WTC11 (cell line): ENCODE measurements around the gene MRPS27. TPM values are rescaled to one million over a fixed set of nuclear protein-coding genes. Genes with fewer than 3 reads are reported as not detected.

Experiments
- ATAC-seq: fragments of 200-7000 bp; cut with Tn5 transposase; 2 replicates; pipeline ENCODE4 v1.10.0; 2021; ENCODE audit warnings: mild to moderate bottlenecking, moderate library complexity
- Bru-seq: library from RNA; stranded (reverse); fragments of 400-500 nt; gene quantifications from one replicate; lab custom pipeline; 2021; lab: Mats Ljungman, UMichigan
- CTCF ChIA-PET: fragments of 300-600 bp; sonication (Branson Sonifier 250); formaldehyde crosslinking; loops from one replicate; lab custom pipeline; 2021; ENCODE audit warnings: antibody characterized with exemption; lab: Charles Lee
- POLR2A ChIA-PET: fragments of 350-600 bp; sonication (Branson Sonifier 250); formaldehyde crosslinking; loops from one replicate; lab custom pipeline; 2021; ENCODE audit warnings: antibody characterized with exemption; lab: Charles Lee
- DNase-seq: peaks from one replicate; pipeline ENCODE4 v3.0.0; 2021; ENCODE audit warnings: low spot score
- H3K27ac Mint-ChIP-seq: 2 replicates; pipeline ENCODE4 v1.8.0; 2021; ENCODE audit warnings: mixed read lengths
- H3K27me3 Mint-ChIP-seq: 2 replicates; pipeline ENCODE4 v1.8.0; 2021; ENCODE audit warnings: low read depth, mild to moderate bottlenecking, moderate library complexity, mixed read lengths
- H3K36me3 Mint-ChIP-seq: 2 replicates; pipeline ENCODE4 v1.8.0; 2021; ENCODE audit warnings: mixed read lengths
- H3K4me1 Mint-ChIP-seq: 2 replicates; pipeline ENCODE4 v1.8.0; 2022; ENCODE audit warnings: mixed read lengths
- H3K4me3 Mint-ChIP-seq: 2 replicates; pipeline ENCODE4 v1.8.0; 2021; ENCODE audit warnings: mild to moderate bottlenecking, moderate library complexity, mixed read lengths
- H3K9me3 Mint-ChIP-seq: 2 replicates; pipeline ENCODE4 v1.8.0; 2021; ENCODE audit warnings: mixed read lengths
- AR ChIP-seq: fragments of 250-450 bp; sonication (Bioruptor Pico); IDR thresholded peaks from 2 replicates; pipeline ENCODE4 v1.9.0; 2021; ENCODE audit warnings: mild to moderate bottlenecking
- ATF2 ChIP-seq: sonication (generic); formaldehyde crosslinking; IDR thresholded peaks from 2 replicates; pipeline ENCODE4 v1.8.1; 2022; ENCODE audit warnings: low read depth, missing genetic modification reagents, borderline replicate concordance
- ATF3 ChIP-seq: sonication (generic); formaldehyde crosslinking; conservative IDR thresholded peaks from 2 replicates; pipeline ENCODE4 v1.8.1; 2022; ENCODE audit warnings: mild to moderate bottlenecking, missing genetic modification reagents
- ATF6 ChIP-seq: sonication (generic); formaldehyde crosslinking; IDR thresholded peaks from 2 replicates; pipeline ENCODE4 v1.8.1; 2023; ENCODE audit warnings: mild to moderate bottlenecking, missing genetic modification reagents
- CREB1 ChIP-seq: sonication (generic); formaldehyde crosslinking; IDR thresholded peaks from 2 replicates; pipeline ENCODE4 v1.8.0; 2023; ENCODE audit warnings: mild to moderate bottlenecking, missing genetic modification reagents
- FOXP1 ChIP-seq: sonication (generic); formaldehyde crosslinking; IDR thresholded peaks from 2 replicates; pipeline ENCODE4 v1.8.0; 2022; ENCODE audit warnings: missing genetic modification reagents, mild to moderate bottlenecking, moderate library complexity, borderline replicate concordance
- GTF2I ChIP-seq: fragments of 250-450 bp; sonication (Bioruptor Pico); conservative IDR thresholded peaks from 2 replicates; pipeline ENCODE4 v1.4.0; 2021; ENCODE audit warnings: mild to moderate bottlenecking
- IRF2 ChIP-seq: sonication (generic); formaldehyde crosslinking; IDR thresholded peaks from 2 replicates; pipeline ENCODE4 v1.8.0; 2022; ENCODE audit warnings: low read depth, missing genetic modification reagents, borderline replicate concordance
- JAZF1 ChIP-seq: fragments of 250-450 bp; sonication (Bioruptor Pico); IDR thresholded peaks from 2 replicates; pipeline ENCODE4 v1.9.0; 2021; ENCODE audit warnings: moderate library complexity, mild to moderate bottlenecking, inconsistent platforms
- MAX ChIP-seq: sonication (generic); formaldehyde crosslinking; IDR thresholded peaks from 2 replicates; pipeline ENCODE4 v1.8.0; 2022; ENCODE audit warnings: mild to moderate bottlenecking, missing genetic modification reagents
- NFE2L1 ChIP-seq: sonication (generic); formaldehyde crosslinking; IDR thresholded peaks from 2 replicates; pipeline ENCODE4 v1.8.1; 2023; ENCODE audit warnings: missing genetic modification reagents
- NFYB ChIP-seq: sonication (generic); formaldehyde crosslinking; conservative IDR thresholded peaks from 2 replicates; pipeline ENCODE4 v1.8.0; 2022; ENCODE audit warnings: low read depth, missing genetic modification reagents
- NR3C1 ChIP-seq: sonication (generic); formaldehyde crosslinking; conservative IDR thresholded peaks from 2 replicates; pipeline ENCODE4 v1.8.1; 2023; ENCODE audit warnings: low read depth, mild to moderate bottlenecking, missing genetic modification reagents
- RELA ChIP-seq: sonication (generic); formaldehyde crosslinking; IDR thresholded peaks from 2 replicates; pipeline ENCODE4 v1.8.1; 2022; ENCODE audit warnings: missing genetic modification reagents, mild to moderate bottlenecking, borderline replicate concordance
- USF1 ChIP-seq: sonication (generic); formaldehyde crosslinking; IDR thresholded peaks from 2 replicates; pipeline ENCODE4 v1.8.0; 2022; ENCODE audit warnings: mild to moderate bottlenecking, missing genetic modification reagents
- ZBTB21 ChIP-seq: sonication (generic); formaldehyde crosslinking; IDR thresholded peaks from 2 replicates; pipeline ENCODE4 v1.8.1; 2023; ENCODE audit warnings: mild to moderate bottlenecking, missing genetic modification reagents, borderline replicate concordance
- ZNF263 ChIP-seq: sonication (generic); formaldehyde crosslinking; IDR thresholded peaks from 2 replicates; pipeline ENCODE4 v1.8.1; 2022; ENCODE audit warnings: low read depth, mild to moderate bottlenecking, moderate library complexity, missing genetic modification reagents
- long read RNA-seq, 3 experiments: library from RNA in 1 of 3; library from capped mRNA in 1 of 3; library from polyadenylated mRNA in 1 of 3; unstranded in 2 of 3; stranded (forward) in 1 of 3; transcript quantifications; one replicate each; pipeline ENCODE4 v2.0.0, GENCODE V29; 2021
- total RNA-seq: library from RNA; stranded (reverse); gene quantifications from 3 replicates; pipeline ENCODE4 v1.2.3, GENCODE V29; 2021
- TF ChIP-seq, protein P1 (sequence below): sonication (generic); formaldehyde crosslinking; IDR thresholded peaks from 2 replicates; pipeline ENCODE4 v1.8.1; 2023; ENCODE audit warnings: mild to moderate bottlenecking, moderate library complexity, missing genetic modification reagents
- TF ChIP-seq, protein P2 (sequence below): sonication (generic); formaldehyde crosslinking; IDR thresholded peaks from 2 replicates; pipeline ENCODE4 v1.8.0; 2023; ENCODE audit warnings: missing genetic modification reagents, mild to moderate bottlenecking, borderline replicate concordance

Gene MRPS27
- total RNA-seq (80.1 to 96.9 TPM (median 91.0 TPM) in 3 replicates), Bru-seq, nascent RNA (percentile 87 among the genes with signal in this experiment)
- long read RNA-seq, experiment 1, full-length matches to known transcripts = 490 of 599 reads
- long read RNA-seq, experiment 1, partial matches to known transcripts = 28 of 599 reads
- long read RNA-seq, experiment 1, other reads (novel, unspliced or antisense) = 81 of 599 reads
- long read RNA-seq, experiment 2, transcript MRPS27-201 (11 exons, 2,785 nt) = major isoform, 47 of 128 reads
- long read RNA-seq, experiment 2, partial matches to known transcripts = 18 of 128 reads
- long read RNA-seq, experiment 2, other reads (novel, unspliced or antisense) = 63 of 128 reads
- long read RNA-seq, experiment 3, transcript MRPS27-201 (11 exons, 2,785 nt) = major isoform, 52 of 67 reads
- long read RNA-seq, experiment 3, partial matches to known transcripts = 2 of 67 reads
- long read RNA-seq, experiment 3, other reads (novel, unspliced or antisense) = 11 of 67 reads

DNA sequence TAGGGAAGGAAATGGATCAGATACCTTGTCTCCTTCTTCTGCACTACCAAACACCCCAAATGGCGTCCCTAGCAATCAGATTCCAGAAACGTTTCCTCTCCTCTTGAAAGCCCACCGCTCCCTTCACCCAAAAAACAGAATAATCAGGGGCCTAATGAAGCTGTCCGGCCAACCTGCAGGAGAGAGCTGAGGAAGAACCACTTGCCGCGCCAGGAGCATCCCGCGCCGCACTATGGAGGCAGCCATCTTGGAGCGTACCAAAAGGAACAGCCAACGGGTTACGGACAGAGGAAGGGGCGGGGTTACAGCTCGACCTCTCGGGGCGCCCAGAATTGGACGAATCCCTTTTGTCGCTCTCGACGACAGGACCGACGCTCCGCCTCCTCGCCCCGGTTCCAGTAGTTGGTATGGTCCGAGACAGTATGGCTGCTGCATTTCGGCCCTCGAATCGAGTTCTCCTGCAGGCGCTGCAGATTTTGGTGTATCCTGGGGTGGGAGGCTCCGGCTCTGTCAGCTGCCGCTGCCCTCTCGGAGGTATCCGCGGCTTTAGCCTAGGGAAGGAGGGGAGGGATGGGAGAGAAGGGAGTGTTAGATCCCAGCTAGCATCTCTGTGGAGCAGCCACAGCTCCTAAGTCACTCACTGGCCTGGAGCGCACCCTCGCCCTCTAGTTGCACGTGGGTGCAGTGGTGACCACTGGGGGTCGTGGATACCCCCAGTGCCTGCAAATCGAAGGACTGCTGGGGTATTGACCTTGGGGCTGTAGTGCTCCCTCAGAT, at the start of gene MRPS27, which contains the start of gene PTCD2:
Gene MRPS27 (minus strand): TSS at position 265 of the 777 bp plus-strand sequence. CDS start 19 bp downstream, at position 246.
Gene PTCD2 (plus strand): TSS at position 398 of the 777 bp plus-strand sequence. CDS start 10 bp downstream, at position 408.
- Mint-ChIP-seq H3K4me1 (peaks cover 33% of the 10 kb centered on the region), H3K27me3 (no peaks in the 10 kb centered on the region), H3K36me3 (peaks cover 20% of the 10 kb centered on the region), H3K27ac (peak within 1 kb of the TSS; percentile 99), H3K9me3 (no peaks in the 10 kb centered on the region), H3K4me3 (peak within 1 kb of the TSS; percentile 100)
- peak; percentile 97 for DNase-seq
- CTCF ChIA-PET = interaction anchor here (0.6 to 1.6 kb wide), 7 partner anchors 10 to 622 kb away, joined by 3 to 8 read pairs (median 4); no protein-coding TSS in a partner anchor
- POLR2A ChIA-PET = interaction anchor here (0.7 to 1.2 kb wide), 6 partner anchors 12 to 510 kb away, joined by 3 to 11 read pairs (median 3); no protein-coding TSS in a partner anchor
- peak; percentile 98 for ATAC-seq
- TF ChIP-seq, protein P1, sequence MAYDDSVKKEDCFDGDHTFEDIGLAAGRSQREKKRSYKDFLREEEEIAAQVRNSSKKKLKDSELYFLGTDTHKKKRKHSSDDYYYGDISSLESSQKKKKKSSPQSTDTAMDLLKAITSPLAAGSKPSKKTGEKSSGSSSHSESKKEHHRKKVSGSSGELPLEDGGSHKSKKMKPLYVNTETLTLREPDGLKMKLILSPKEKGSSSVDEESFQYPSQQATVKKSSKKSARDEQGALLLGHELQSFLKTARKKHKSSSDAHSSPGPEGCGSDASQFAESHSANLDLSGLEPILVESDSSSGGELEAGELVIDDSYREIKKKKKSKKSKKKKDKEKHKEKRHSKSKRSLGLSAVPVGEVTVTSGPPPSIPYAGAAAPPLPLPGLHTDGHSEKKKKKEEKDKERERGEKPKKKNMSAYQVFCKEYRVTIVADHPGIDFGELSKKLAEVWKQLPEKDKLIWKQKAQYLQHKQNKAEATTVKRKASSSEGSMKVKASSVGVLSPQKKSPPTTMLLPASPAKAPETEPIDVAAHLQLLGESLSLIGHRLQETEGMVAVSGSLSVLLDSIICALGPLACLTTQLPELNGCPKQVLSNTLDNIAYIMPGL (CRISPR knock-in tag) = peak; percentile 46; the same call in 1 of the 2 replicates
- no peak for TF ChIP-seq ATF2 (CRISPR knock-in tag)
- no peak for TF ChIP-seq NFYB (CRISPR knock-in tag)
- TF ChIP-seq MAX (CRISPR knock-in tag) = peak; percentile 90
- no peak for TF ChIP-seq ATF6 (CRISPR knock-in tag)
- no peak; the same call in 1 of the 2 replicates for TF ChIP-seq AR
- TF ChIP-seq JAZF1 = no peak
- no peak for TF ChIP-seq NR3C1 (CRISPR knock-in tag)
- TF ChIP-seq FOXP1 (CRISPR knock-in tag) = peak; percentile 53
- TF ChIP-seq, protein P2, sequence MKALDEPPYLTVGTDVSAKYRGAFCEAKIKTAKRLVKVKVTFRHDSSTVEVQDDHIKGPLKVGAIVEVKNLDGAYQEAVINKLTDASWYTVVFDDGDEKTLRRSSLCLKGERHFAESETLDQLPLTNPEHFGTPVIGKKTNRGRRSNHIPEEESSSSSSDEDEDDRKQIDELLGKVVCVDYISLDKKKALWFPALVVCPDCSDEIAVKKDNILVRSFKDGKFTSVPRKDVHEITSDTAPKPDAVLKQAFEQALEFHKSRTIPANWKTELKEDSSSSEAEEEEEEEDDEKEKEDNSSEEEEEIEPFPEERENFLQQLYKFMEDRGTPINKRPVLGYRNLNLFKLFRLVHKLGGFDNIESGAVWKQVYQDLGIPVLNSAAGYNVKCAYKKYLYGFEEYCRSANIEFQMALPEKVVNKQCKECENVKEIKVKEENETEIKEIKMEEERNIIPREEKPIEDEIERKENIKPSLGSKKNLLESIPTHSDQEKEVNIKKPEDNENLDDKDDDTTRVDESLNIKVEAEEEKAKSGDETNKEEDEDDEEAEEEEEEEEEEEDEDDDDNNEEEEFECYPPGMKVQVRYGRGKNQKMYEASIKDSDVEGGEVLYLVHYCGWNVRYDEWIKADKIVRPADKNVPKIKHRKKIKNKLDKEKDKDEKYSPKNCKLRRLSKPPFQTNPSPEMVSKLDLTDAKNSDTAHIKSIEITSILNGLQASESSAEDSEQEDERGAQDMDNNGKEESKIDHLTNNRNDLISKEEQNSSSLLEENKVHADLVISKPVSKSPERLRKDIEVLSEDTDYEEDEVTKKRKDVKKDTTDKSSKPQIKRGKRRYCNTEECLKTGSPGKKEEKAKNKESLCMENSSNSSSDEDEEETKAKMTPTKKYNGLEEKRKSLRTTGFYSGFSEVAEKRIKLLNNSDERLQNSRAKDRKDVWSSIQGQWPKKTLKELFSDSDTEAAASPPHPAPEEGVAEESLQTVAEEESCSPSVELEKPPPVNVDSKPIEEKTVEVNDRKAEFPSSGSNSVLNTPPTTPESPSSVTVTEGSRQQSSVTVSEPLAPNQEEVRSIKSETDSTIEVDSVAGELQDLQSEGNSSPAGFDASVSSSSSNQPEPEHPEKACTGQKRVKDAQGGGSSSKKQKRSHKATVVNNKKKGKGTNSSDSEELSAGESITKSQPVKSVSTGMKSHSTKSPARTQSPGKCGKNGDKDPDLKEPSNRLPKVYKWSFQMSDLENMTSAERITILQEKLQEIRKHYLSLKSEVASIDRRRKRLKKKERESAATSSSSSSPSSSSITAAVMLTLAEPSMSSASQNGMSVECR (CRISPR knock-in tag) = peak; percentile 73
- no peak for TF ChIP-seq IRF2 (CRISPR knock-in tag)
- 0 out of 2 replicates have a peak, but pooled peaks have one; percentile 17 for TF ChIP-seq RELA (CRISPR knock-in tag)
- 0 out of 2 replicates have a peak, but pooled peaks have one; percentile 24 for TF ChIP-seq ZNF263 (CRISPR knock-in tag)
- no peak for TF ChIP-seq ZBTB21 (CRISPR knock-in tag)
- 0 out of 2 replicates have a peak, but pooled peaks have one; percentile 58 for TF ChIP-seq USF1 (CRISPR knock-in tag)
- no peak for TF ChIP-seq GTF2I
- peak; percentile 68; the same call in 1 of the 2 replicates for TF ChIP-seq CREB1 (CRISPR knock-in tag)
- no peak for TF ChIP-seq ATF3
- TF ChIP-seq NFE2L1 = peak; percentile 85; the same call in 1 of the 2 replicates
